IPS-18c (cell line): ENCODE data around the gene GPR176.
"Not testable (repeated sequence)": the region's sequence is repeated elsewhere in the genome, so short reads cannot be mapped to it uniquely, and the experiment has no call there.

Experiments
- H3K4me3 ChIP-seq: 2 replicates; pipeline ENCODE4 v1.7.0; 2013; ENCODE audit warnings: low read depth, mild to moderate bottlenecking, low read length, moderate library complexity; ENCODE audit not compliant: insufficient read depth
- H3K9me3 ChIP-seq: one replicate; pipeline ENCODE4 v1.6.1; 2013; ENCODE audit warnings: mild to moderate bottlenecking, low read length, moderate library complexity; ENCODE audit not compliant: control insufficient read depth, insufficient read depth

Gene GPR176

GRCh38 chr15:39909007-39909406 is 11.1 kb downstream of the GPR176 start:
- H3K4me3 ChIP-seq = no peak overlapping the region
- no peaks in the 10 kb centered on the region for H3K9me3 ChIP-seq

- Histone ChIP-seq H3K4me3 (no peak overlapping the region), H3K9me3 (no peaks in the 10 kb centered on the region)
Measured at GRCh38 chr15:39908186-39908585, 11.9 kb downstream of the GPR176 start.

GRCh38 chr15:39907216-39907615 is 12.8 kb downstream of the GPR176 start:
- H3K9me3 ChIP-seq = no peaks in the 10 kb centered on the region
- no peak overlapping the region for H3K4me3 ChIP-seq

GRCh38 chr15:39904115-39904514 is 16.0 kb downstream of the GPR176 start:
- no peaks in the 10 kb centered on the region for H3K9me3 ChIP-seq
- no peak overlapping the region for H3K4me3 ChIP-seq

GRCh38 chr15:39898317-39898716 is 21.7 kb downstream of the GPR176 start:
- no peak overlapping the region for H3K4me3 ChIP-seq
- H3K9me3 ChIP-seq = no peaks in the 10 kb centered on the region

GRCh38 chr15:39896846-39897245 is 23.2 kb downstream of the GPR176 start:
- Histone ChIP-seq H3K4me3 (no peak overlapping the region), H3K9me3 (no peaks in the 10 kb centered on the region)

GRCh38 chr15:39896101-39896500 is 24.0 kb downstream of the GPR176 start:
- no peak overlapping the region for H3K4me3 ChIP-seq
- H3K9me3 ChIP-seq = no peaks in the 10 kb centered on the region

GRCh38 chr15:39893051-39893450 is 27.0 kb downstream of the GPR176 start:
- H3K4me3 ChIP-seq, H3K9me3 ChIP-seq: not testable (repeated sequence)

GRCh38 chr15:39892418-39892817 is 27.6 kb downstream of the GPR176 start:
- Histone ChIP-seq H3K9me3 (no peaks in the 10 kb centered on the region), H3K4me3 (no peak overlapping the region)

GRCh38 chr15:39890621-39891020 is 29.4 kb downstream of the GPR176 start:
- H3K4me3 ChIP-seq = no peak overlapping the region

GRCh38 chr15:39889601-39890000 is 30.5 kb downstream of the GPR176 start:
- Histone ChIP-seq H3K9me3 (no peaks in the 10 kb centered on the region), H3K4me3 (no peak overlapping the region)

More at GRCh38 chr15:39890621-39891020, 29.4 kb downstream of the GPR176 start:
- no peaks in the 10 kb centered on the region for H3K9me3 ChIP-seq

GRCh38 chr15:39888809-39889208 is 31.3 kb downstream of the GPR176 start:
- H3K4me3 ChIP-seq = no peak overlapping the region
- H3K9me3 ChIP-seq = no peaks in the 10 kb centered on the region

- Histone ChIP-seq H3K4me3 (no peak overlapping the region), H3K9me3 (no peaks in the 10 kb centered on the region)
Measured at GRCh38 chr15:39888243-39888642, 31.8 kb downstream of the GPR176 start.

GRCh38 chr15:39887832-39888231 is 32.2 kb downstream of the GPR176 start:
- no peak overlapping the region for H3K4me3 ChIP-seq

GRCh38 chr15:39887211-39887610 is 32.9 kb downstream of the GPR176 start:
- Histone ChIP-seq H3K4me3 (no peak overlapping the region), H3K9me3 (no peaks in the 10 kb centered on the region)

More at GRCh38 chr15:39887832-39888231, 32.2 kb downstream of the GPR176 start:
- H3K9me3 ChIP-seq = no peaks in the 10 kb centered on the region

GRCh38 chr15:39886418-39886817 is 33.6 kb downstream of the GPR176 start:
- Histone ChIP-seq H3K4me3 (no peak overlapping the region), H3K9me3 (no peaks in the 10 kb centered on the region)

- Histone ChIP-seq H3K9me3 (no peaks in the 10 kb centered on the region), H3K4me3 (no peak overlapping the region)
Measured at GRCh38 chr15:39885099-39885777, 34.8 kb downstream of the GPR176 start.

- Histone ChIP-seq H3K4me3 (no peak overlapping the region), H3K9me3 (no peaks in the 10 kb centered on the region)
Measured at GRCh38 chr15:39884351-39884750, 35.7 kb downstream of the GPR176 start.

- H3K9me3 ChIP-seq = no peaks in the 10 kb centered on the region
- H3K4me3 ChIP-seq = no peak overlapping the region
Measured at GRCh38 chr15:39882602-39883001, 37.5 kb downstream of the GPR176 start.
